ENCODE data around the gene ANKRD52. TPM values are rescaled to one million over a fixed set of nuclear protein-coding genes. Genes with fewer than 3 reads are reported as not detected.

The ANKRD52 gene
- total and polyA plus RNA-seq, 9 of the 15 experiments (the other 6 are each of a cell fraction or from before 2014, with no cell fraction given) = 0.52 to 46.8 (median 7.9) TPM

GRCh38 chr12:56221757-56222530 is 36.2 kb downstream of the ANKRD52 start, which contains the start of gene RNF41 (continued):
- no peak for TF ChIP-seq TFE3 (CRISPR knock-in tag; IDR thresholded peaks at IDR 0.05)
- TF ChIP-seq ZNF197 (CRISPR knock-in tag; IDR thresholded peaks at IDR 0.05; ENCODE audit: low read depth) = no peak
- no peak for TF ChIP-seq AFF4 (CRISPR knock-in tag; IDR thresholded peaks at IDR 0.05)
- peak; percentile 82 for TF ChIP-seq KDM5B (IDR thresholded peaks at IDR 0.05; ENCODE audit: insufficient replicate concordance, low read depth, low read length)
- TF ChIP-seq TCF3 (CRISPR knock-in tag; IDR thresholded peaks at IDR 0.05) = no peak
- TF ChIP-seq L3MBTL2 (IDR thresholded peaks at IDR 0.05) = peak; percentile 83
- TF ChIP-seq ADNP (tag; IDR thresholded peaks at IDR 0.05) = no peak
- no peak for TF ChIP-seq RBM25 (IDR thresholded peaks at IDR 0.05; ENCODE audit: low read depth, low read length, severe bottlenecking)
- no peak for TF ChIP-seq TRIM28 (IDR thresholded peaks at IDR 0.05)
- TF ChIP-seq CAMTA2 (CRISPR knock-in tag; conservative IDR thresholded peaks at IDR 0.05) = no peak
- no peak for TF ChIP-seq SMC3 (conservative IDR thresholded peaks at IDR 0.05; ENCODE audit: insufficient read depth, low read depth, low read length)
- no peak for TF ChIP-seq NR0B1 (IDR thresholded peaks at IDR 0.05; ENCODE audit: partially characterized antibody)
- no peak for TF ChIP-seq NFE2 (IDR thresholded peaks at IDR 0.05; ENCODE audit: low read depth)
- TF ChIP-seq HCFC1 (IDR thresholded peaks at IDR 0.05; ENCODE audit: low read depth, low read length) = peak; percentile 64
- peak in 1 of 2 experiments; percentile 42; a peak in 1 of 4 replicates for TF ChIP-seq TEAD1 (CRISPR knock-in tag; IDR thresholded peaks at IDR 0.05)
- TF ChIP-seq XRCC4 (IDR thresholded peaks at IDR 0.05; ENCODE audit: extremely low read depth, insufficient read depth, insufficient read length) = no peak
- peak; percentile 29; the same call in 1 of the 2 replicates for TF ChIP-seq ATF6 (CRISPR knock-in tag; IDR thresholded peaks at IDR 0.05)
- TF ChIP-seq OTX1 (CRISPR knock-in tag; IDR thresholded peaks at IDR 0.05) = no peak
- TF ChIP-seq RBM15 (IDR thresholded peaks at IDR 0.05; ENCODE audit: insufficient read depth, low read length) = no peak

Data from K562 (cell line).